ENCODE measurements around the gene ERP44. TPM values are rescaled to one million over a fixed set of nuclear protein-coding genes. Genes with fewer than 3 reads are reported as not detected.
"Not testable (repeated sequence)": the region's sequence is repeated elsewhere in the genome, so short reads cannot be mapped to it uniquely, and the experiment has no call there.

Gene ERP44
- total and polyA plus RNA-seq, 8 donors, result 1.2 to 32.9 (median 12.0) TPM

DNA sequence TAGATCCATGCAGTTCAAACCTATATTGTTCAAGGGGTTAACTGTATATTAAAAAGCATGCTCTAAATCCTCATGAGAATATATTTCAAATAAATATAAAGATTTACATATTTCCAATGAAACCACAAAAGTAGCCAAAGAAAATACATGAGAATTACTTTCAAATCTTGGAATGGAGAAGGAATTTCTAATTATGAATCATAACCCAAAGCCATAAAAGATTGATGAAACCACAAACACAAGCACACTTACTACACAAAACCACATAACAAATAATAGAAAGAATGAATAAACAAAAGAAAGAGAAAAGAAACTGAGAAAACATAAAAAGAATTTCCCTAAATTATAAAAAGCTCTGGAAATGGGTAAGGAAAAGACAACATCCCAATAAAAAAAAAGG, 16.0 kb downstream of the ERP44 start:
- intact Hi-C loops (cut with DNase I; ENCODE audit: low total_unique reads), result no loop called here
- Histone ChIP-seq H3K4me1 (peaks cover 3 to 70% (median 36%) of the 10 kb centered on the region in 4 donors), H3K4me3 (no peak overlapping the region), H3K27me3 (no peaks in the 10 kb centered on the region), H3K27ac (no peak overlapping the region), H3K36me3 (no peaks in the 10 kb centered on the region), H3K9me3 (no peaks in the 10 kb centered on the region)
- no peak for TF ChIP-seq POLR2A (IDR thresholded peaks at IDR 0.05)
- no peak for TF ChIP-seq EP300 (IDR thresholded peaks at IDR 0.05)
- TF ChIP-seq, protein P1, sequence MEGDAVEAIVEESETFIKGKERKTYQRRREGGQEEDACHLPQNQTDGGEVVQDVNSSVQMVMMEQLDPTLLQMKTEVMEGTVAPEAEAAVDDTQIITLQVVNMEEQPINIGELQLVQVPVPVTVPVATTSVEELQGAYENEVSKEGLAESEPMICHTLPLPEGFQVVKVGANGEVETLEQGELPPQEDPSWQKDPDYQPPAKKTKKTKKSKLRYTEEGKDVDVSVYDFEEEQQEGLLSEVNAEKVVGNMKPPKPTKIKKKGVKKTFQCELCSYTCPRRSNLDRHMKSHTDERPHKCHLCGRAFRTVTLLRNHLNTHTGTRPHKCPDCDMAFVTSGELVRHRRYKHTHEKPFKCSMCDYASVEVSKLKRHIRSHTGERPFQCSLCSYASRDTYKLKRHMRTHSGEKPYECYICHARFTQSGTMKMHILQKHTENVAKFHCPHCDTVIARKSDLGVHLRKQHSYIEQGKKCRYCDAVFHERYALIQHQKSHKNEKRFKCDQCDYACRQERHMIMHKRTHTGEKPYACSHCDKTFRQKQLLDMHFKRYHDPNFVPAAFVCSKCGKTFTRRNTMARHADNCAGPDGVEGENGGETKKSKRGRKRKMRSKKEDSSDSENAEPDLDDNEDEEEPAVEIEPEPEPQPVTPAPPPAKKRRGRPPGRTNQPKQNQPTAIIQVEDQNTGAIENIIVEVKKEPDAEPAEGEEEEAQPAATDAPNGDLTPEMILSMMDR (IDR thresholded peaks at IDR 0.05), result no peak
- no peak for TF ChIP-seq POLR2AphosphoS5 (IDR thresholded peaks at IDR 0.05)
- DNase-seq, result no peak

DNA sequence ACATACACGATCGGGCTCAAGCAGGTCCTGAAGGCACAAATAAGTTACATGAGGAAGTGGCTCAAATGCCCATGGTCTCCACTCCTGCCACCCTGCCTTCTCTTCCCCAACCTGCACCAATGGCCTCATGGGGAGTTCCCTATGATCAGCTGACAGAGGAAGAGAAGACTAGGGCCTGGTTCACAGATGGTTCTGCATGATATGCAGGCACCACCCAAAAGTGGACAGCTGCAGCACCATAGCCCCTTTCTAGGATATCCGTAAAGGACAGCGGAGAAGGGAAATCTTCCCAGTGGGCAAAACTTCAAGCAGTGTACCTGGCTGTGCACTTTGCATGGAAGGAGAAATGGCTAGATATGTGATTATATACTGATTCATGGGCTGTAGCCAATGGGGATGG, 22.5 kb downstream of the ERP44 start:
- H3K36me3 ChIP-seq; H3K27ac ChIP-seq; H3K4me3 ChIP-seq; H3K9me3 ChIP-seq; intact Hi-C loops (cut with DNase I; ENCODE audit: low total_unique reads); H3K27me3 ChIP-seq; DNase-seq: not testable (repeated sequence)
- WGBS, 5 donors, result 98 to 100% (median 99%) methylated on average over 4 of the region's 4 CpGs
- H3K4me1 ChIP-seq, result peaks cover 0 to 75% (median 20%) of the 10 kb centered on the region in 4 donors

DNA sequence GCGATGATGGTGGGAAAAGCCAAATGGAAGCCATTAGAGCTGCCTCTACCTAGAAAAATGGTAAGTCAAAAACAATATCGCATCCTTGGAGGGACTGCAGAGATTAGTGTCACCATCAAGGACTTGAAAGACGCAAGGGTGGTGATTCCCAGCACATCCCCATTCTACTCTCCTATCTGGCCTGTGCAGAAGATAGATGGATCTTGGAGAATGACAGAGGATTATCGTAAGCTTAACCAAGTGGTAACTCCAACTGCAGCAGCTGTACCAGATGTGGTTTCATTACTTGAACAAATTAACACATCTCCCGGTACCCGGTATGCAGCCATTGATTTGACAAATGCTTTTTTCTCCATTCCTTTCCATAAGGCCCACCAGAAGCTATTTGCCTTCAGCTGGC, 23.8 kb downstream of the ERP44 start:
- peaks cover 0 to 70% (median 25%) of the 10 kb centered on the region in 4 donors for H3K4me1 ChIP-seq
- TF ChIP-seq POLR2AphosphoS5 (IDR thresholded peaks at IDR 0.05), result no peak
- TF ChIP-seq EP300 (IDR thresholded peaks at IDR 0.05), result no peak
- TF ChIP-seq POLR2A (IDR thresholded peaks at IDR 0.05), result no peak
- TF ChIP-seq, protein P1 (IDR thresholded peaks at IDR 0.05), result no peak
- no peaks in the 10 kb centered on the region for H3K36me3 ChIP-seq
- no peaks in the 10 kb centered on the region for H3K27me3 ChIP-seq
- intact Hi-C loops (cut with DNase I; ENCODE audit: low total_unique reads), result no loop called here
- DNase-seq, result no peak
- H3K27ac ChIP-seq, result no peak overlapping the region
- 96 to 99% (median 97%) methylated on average over 6 of the region's 6 CpGs for WGBS, 5 donors
- no peaks in the 10 kb centered on the region for H3K9me3 ChIP-seq
- H3K4me3 ChIP-seq, result no peak overlapping the region

DNA sequence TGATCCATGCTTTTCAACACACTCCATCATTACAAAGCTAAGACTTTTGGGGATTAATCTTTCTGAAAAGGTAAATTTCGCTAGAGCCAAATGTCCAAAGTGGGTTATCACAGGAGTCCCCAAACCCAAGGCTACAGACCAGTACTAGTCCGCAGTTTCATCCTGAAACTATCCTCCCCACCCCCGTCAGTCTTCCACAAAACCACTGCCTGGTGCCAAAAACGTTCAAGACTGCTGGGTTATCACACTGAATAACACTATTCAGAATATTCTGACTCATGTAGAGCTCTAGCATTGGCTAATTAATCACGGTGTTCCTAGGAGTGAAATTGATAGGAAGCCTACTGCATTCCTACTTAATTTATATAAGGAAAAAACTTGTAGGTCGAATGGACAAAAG, 24.7 kb downstream of the ERP44 start:
- WGBS, 5 donors, result 68 to 74% (median 69%) methylated on average over 6 of the region's 6 CpGs
- Histone ChIP-seq H3K27ac (no peak overlapping the region), H3K36me3 (no peaks in the 10 kb centered on the region), H3K4me3 (no peak overlapping the region), H3K4me1 (peaks cover 0 to 63% (median 26%) of the 10 kb centered on the region in 4 donors), H3K9me3 (no peaks in the 10 kb centered on the region), H3K27me3 (no peaks in the 10 kb centered on the region)
- no peak for TF ChIP-seq POLR2AphosphoS5 (IDR thresholded peaks at IDR 0.05)
- TF ChIP-seq, protein P1 (IDR thresholded peaks at IDR 0.05), result no peak
- TF ChIP-seq POLR2A (IDR thresholded peaks at IDR 0.05), result no peak
- intact Hi-C loops (cut with DNase I; ENCODE audit: low total_unique reads), result no loop called here
- DNase-seq, result no peak

DNA sequence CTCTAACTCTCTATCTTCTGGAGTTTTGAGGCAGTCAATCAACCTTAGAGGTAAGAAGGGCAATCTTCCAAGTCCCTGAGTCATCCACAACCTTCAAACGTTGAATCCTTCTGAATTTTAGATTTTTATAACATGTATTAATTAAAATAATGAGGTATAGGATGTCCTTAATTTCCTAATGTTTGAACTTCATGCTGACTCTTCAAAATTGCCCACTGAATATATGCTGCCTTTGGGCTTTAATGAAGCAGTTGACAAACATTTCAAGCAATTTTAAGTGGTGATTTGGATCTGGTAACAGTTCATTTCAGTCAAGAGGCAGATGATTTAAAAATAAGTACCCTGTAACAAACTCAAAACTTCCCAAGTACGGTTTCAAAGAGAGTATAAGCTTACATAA, 26.0 kb downstream of the ERP44 start:
- Histone ChIP-seq H3K4me1 (peaks cover 0 to 54% (median 26%) of the 10 kb centered on the region in 4 donors), H3K36me3 (no peaks in the 10 kb centered on the region), H3K27me3 (no peaks in the 10 kb centered on the region), H3K4me3 (no peak overlapping the region), H3K9me3 (no peaks in the 10 kb centered on the region), H3K27ac (no peak overlapping the region)
- no peak for DNase-seq
- intact Hi-C loops (cut with DNase I; ENCODE audit: low total_unique reads), result no loop called here
- TF ChIP-seq, protein P1 (IDR thresholded peaks at IDR 0.05), result no peak
- TF ChIP-seq POLR2A (IDR thresholded peaks at IDR 0.05) (no peak), POLR2AphosphoS5 (IDR thresholded peaks at IDR 0.05) (no peak), EP300 (IDR thresholded peaks at IDR 0.05) (no peak)
- WGBS, 5 donors, result 62 to 76% (median 67%) methylated on average over 2 of the region's 2 CpGs
